NT2/D1 (cell line): ENCODE data around the gene MOCS2.

Experiments
- SUZ12 ChIP-seq: IDR thresholded peaks from 2 replicates; pipeline ENCODE4 v1.6.1; 2011; ENCODE audit not compliant: insufficient read length, insufficient read depth; ENCODE audit errors: extremely low read depth
- YY1 ChIP-seq: IDR thresholded peaks from 2 replicates; pipeline ENCODE4 v1.6.1; 2011; ENCODE audit not compliant: insufficient read length, insufficient read depth

GRCh38 chr5:53095931-53096525 lies 13.5 kb downstream of the MOCS2 start:
- TF ChIP-seq SUZ12, result no peak
- no peak for TF ChIP-seq YY1
